ENCODE data around the gene TNRC18. TPM values are rescaled to one million over a fixed set of nuclear protein-coding genes. Genes with fewer than 3 reads are reported as not detected.

The TNRC18 gene
- total and polyA plus RNA-seq, 2 donors (not counting 3 experiments of a cell fraction or from before 2014, with no cell fraction given), result 14.8 to 64.6 TPM

DNA sequence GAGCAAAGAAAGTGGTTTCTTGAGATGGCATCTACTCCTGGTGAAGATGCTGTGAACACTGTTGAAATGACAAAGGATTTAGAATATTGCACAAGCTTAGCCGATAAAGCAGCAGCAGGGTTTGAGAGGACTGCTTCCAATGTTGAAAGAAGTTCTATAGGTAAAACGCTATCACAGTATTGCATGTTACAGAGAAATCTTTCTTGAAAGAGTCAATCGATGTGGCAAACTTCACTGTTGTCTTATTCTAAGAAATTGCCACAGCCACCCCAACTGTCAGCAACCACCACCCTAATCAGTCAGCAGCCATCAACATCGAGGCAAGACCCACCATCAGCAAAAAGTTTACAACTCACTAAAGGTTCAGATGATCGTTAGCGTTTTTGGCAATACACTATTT is 81.0 kb downstream of the TNRC18 start:
- Histone ChIP-seq H3K27me3 (ENCODE audit: control insufficient read depth in 2 of 2, insufficient read depth in 2 of 2, low read length in 2 of 2) (no peaks in the 10 kb centered on the region), H2AFZ (ENCODE audit: low read depth, low read length) (no peak overlapping the region), H3K4me1 (ENCODE audit: control insufficient read depth, extremely low read depth, insufficient read depth, low read length) (no peaks in the 10 kb centered on the region), H3K4me2 (ENCODE audit: insufficient read depth, low read length) (no peak overlapping the region), H3K4me3 (replicated peaks in 1 of 3; ENCODE audit: insufficient read depth in 1 of 3, low read depth in 1 of 3, low read length in 3 of 3) (no peak overlapping the region), H3K36me3 (ENCODE audit: control insufficient read depth in 2 of 2, extremely low read depth in 1 of 2, insufficient read depth in 2 of 2, low read length in 2 of 2) (peaks cover 4 to 34% of the 10 kb centered on the region in 2 experiments), H4K20me1 (replicated peaks; ENCODE audit: control insufficient read depth, extremely low read depth, insufficient read depth, low read length) (no peaks in the 10 kb centered on the region), H3K27ac (ENCODE audit: insufficient read depth, low read depth, low read length) (no peak overlapping the region), H3K9me3 (replicated peaks; ENCODE audit: control insufficient read depth, insufficient read depth, low read length) (no peaks in the 10 kb centered on the region), H3K9me1 (replicated peaks; ENCODE audit: control insufficient read depth, extremely low read depth, insufficient read depth, low read length) (no peaks in the 10 kb centered on the region), H3K79me2 (ENCODE audit: control insufficient read depth, insufficient read depth, low read length) (no peaks in the 10 kb centered on the region), H3K9ac (replicated peaks; ENCODE audit: extremely low read depth, insufficient read depth, low read length) (no peak overlapping the region)
- FAIRE-seq, result no peak
- ChIA-PET POLR2A (interaction anchor here (0.6 kb wide), 1 partner anchor 64 kb away, joined by 3 read pairs; no protein-coding TSS in a partner anchor), CTCF (interaction anchor here (1.2 kb wide), 1 partner anchor 102 kb away, joined by 3 read pairs; no protein-coding TSS in a partner anchor)
- no peak for DNase-seq (ENCODE audit: low read depth, low spot score)
- no TSS peak for BruUV-seq (replicated peaks)
- intact Hi-C loops (cut with micrococcal nuclease) (no loop called here), dilution Hi-C loops (cut with MboI; ENCODE audit: extremely low pct_ligation_motif_present, low sequenced_read_pairs) (no loop called here)
- TF ChIP-seq POLR2AphosphoS5 (IDR thresholded peaks at IDR 0.05; ENCODE audit: insufficient read depth, low read depth, low read length) (no peak), MYC (IDR thresholded peaks at IDR 0.05; ENCODE audit: low read depth, low read length) (no peak), GATA2 (IDR thresholded peaks at IDR 0.05; ENCODE audit: insufficient read depth, insufficient read length, low read depth, low read length) (no peak), FOS (IDR thresholded peaks at IDR 0.05; ENCODE audit: borderline replicate concordance, insufficient read depth, low read length) (no peak), JUN (IDR thresholded peaks at IDR 0.05; ENCODE audit: borderline replicate concordance, insufficient read depth, insufficient read length, low read depth) (no peak), EZH2 (IDR thresholded peaks at IDR 0.05; ENCODE audit: borderline replicate concordance, low read depth, low read length, severe bottlenecking) (no peak), POLR2A (IDR thresholded peaks at IDR 0.05; ENCODE audit: low read depth, low read length) (no peak)
- TF ChIP-seq, protein P1, sequence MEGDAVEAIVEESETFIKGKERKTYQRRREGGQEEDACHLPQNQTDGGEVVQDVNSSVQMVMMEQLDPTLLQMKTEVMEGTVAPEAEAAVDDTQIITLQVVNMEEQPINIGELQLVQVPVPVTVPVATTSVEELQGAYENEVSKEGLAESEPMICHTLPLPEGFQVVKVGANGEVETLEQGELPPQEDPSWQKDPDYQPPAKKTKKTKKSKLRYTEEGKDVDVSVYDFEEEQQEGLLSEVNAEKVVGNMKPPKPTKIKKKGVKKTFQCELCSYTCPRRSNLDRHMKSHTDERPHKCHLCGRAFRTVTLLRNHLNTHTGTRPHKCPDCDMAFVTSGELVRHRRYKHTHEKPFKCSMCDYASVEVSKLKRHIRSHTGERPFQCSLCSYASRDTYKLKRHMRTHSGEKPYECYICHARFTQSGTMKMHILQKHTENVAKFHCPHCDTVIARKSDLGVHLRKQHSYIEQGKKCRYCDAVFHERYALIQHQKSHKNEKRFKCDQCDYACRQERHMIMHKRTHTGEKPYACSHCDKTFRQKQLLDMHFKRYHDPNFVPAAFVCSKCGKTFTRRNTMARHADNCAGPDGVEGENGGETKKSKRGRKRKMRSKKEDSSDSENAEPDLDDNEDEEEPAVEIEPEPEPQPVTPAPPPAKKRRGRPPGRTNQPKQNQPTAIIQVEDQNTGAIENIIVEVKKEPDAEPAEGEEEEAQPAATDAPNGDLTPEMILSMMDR (IDR thresholded peaks at IDR 0.05; ENCODE audit: extremely low read depth in 1 of 2, insufficient read depth in 1 of 2, low read depth in 1 of 2, low read length in 2 of 2), result no peak
- TF ChIP-seq, protein P2, sequence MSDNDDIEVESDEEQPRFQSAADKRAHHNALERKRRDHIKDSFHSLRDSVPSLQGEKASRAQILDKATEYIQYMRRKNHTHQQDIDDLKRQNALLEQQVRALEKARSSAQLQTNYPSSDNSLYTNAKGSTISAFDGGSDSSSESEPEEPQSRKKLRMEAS (IDR thresholded peaks at IDR 0.05; ENCODE audit: insufficient read depth, insufficient read length), result no peak
